Common myeloid progenitor, CD34-positive (primary cell): ENCODE measurements around the gene ALK.

Experiments used
- CTCF ChIA-PET: fragments of 350-600 bp; sonication (Branson Sonifier 250); formaldehyde crosslinking; loops from one replicate; lab custom pipeline; 2021; ENCODE audit warnings: antibody characterized with exemption; lab: Charles Lee
- POLR2A ChIA-PET: fragments of 350-600 bp; sonication (Branson Sonifier 250); formaldehyde crosslinking; loops from one replicate; lab custom pipeline; 2021; ENCODE audit warnings: antibody characterized with exemption; lab: Charles Lee
- DNase-seq, 3 donors: peaks; one replicate each; pipeline versions ENCODE4 v3.0.0 to v3.0.0-alpha.2; 2013
- H3K27ac ChIP-seq, 2 experiments: 1 replicate in 1 of 2; 2 replicates in 1 of 2; pipeline ENCODE4 v1.7.0; 2013; ENCODE audit warnings: inconsistent platforms in 2 of 2, low read length in 2 of 2, mild to moderate bottlenecking in 2 of 2, low read depth in 1 of 2, moderate library complexity in 1 of 2; ENCODE audit not compliant: severe bottlenecking in 2 of 2, insufficient read depth in 1 of 2, poor library complexity in 1 of 2
- H3K27me3 ChIP-seq, 5 experiments: replicated peaks in 2 of 5; 1 replicate in 3 of 5; 2 replicates in 2 of 5; pipeline versions ENCODE4 v1.6.1 to v1.7.0; 2013; ENCODE audit warnings: low read length in 4 of 5, mild to moderate bottlenecking in 2 of 5, moderate library complexity in 2 of 5, inconsistent platforms in 1 of 5; ENCODE audit not compliant: insufficient read depth in 5 of 5, control insufficient read depth in 4 of 5
- H3K36me3 ChIP-seq, 4 experiments: 1 replicate in 2 of 4; 2 replicates in 2 of 4; pipeline versions ENCODE4 v1.6.1 to v1.7.0; 2013; ENCODE audit warnings: low read length in 3 of 4, control low read depth in 1 of 4, mild to moderate bottlenecking in 1 of 4; ENCODE audit not compliant: control insufficient read depth in 4 of 4, insufficient read depth in 4 of 4
- H3K4me1 ChIP-seq, 4 experiments: 1 replicate in 3 of 4; 2 replicates in 1 of 4; pipeline versions ENCODE4 v1.6.1 to v1.7.1; 2013; ENCODE audit warnings: low read length in 3 of 4, mild to moderate bottlenecking in 3 of 4, control low read depth in 1 of 4, inconsistent platforms in 1 of 4, moderate library complexity in 1 of 4; ENCODE audit not compliant: control insufficient read depth in 4 of 4, insufficient read depth in 4 of 4; ENCODE audit errors: control extremely low read depth in 1 of 4
- H3K4me3 ChIP-seq, 7 experiments: 1 replicate in 4 of 7; 2 replicates in 3 of 7; pipeline versions ENCODE4 v1.5.1 to v1.7.0; 2013; ENCODE audit warnings: mild to moderate bottlenecking in 7 of 7, low read length in 6 of 7, moderate library complexity in 6 of 7, inconsistent platforms in 2 of 7, low read depth in 2 of 7, control low read depth in 1 of 7; ENCODE audit not compliant: insufficient read depth in 4 of 7, control insufficient read depth in 1 of 7; ENCODE audit errors: extremely low read depth in 1 of 7
- H3K9me3 ChIP-seq, 5 experiments: 1 replicate in 4 of 5; 2 replicates in 1 of 5; pipeline versions ENCODE4 v1.6.1 to v1.7.1; 2013; ENCODE audit warnings: low read length in 4 of 5, mild to moderate bottlenecking in 2 of 5, inconsistent platforms in 1 of 5, low read depth in 1 of 5, moderate library complexity in 1 of 5; ENCODE audit not compliant: control insufficient read depth in 4 of 5, insufficient read depth in 2 of 5; ENCODE audit errors: control extremely low read depth in 1 of 5
- WGBS: methylation state at CpG from one replicate; pipeline ENCODE4 v1.1.5; 2013; ENCODE audit not compliant: insufficient coverage; 5-methylcytosine and 5-hydroxymethylcytosine counted together

ALK gene

GRCh38 chr2:29307519-29307918, 613.9 kb downstream of the ALK start:
- POLR2A ChIA-PET = no interaction called here
- peak in 2 of 3 donors; percentile 49 to 61 for DNase-seq
- Histone ChIP-seq H3K27me3 (peaks cover 0 to 1% (median 0%) of the 10 kb centered on the region in 5 experiments), H3K4me1 (peaks cover 2 to 13% (median 8%) of the 10 kb centered on the region in 4 experiments), H3K4me3 (no peak overlapping the region), H3K36me3 (no peaks in the 10 kb centered on the region), H3K9me3 (no peaks in the 10 kb centered on the region), H3K27ac (no peak overlapping the region)
- CTCF ChIA-PET = interaction anchor here (0.8 to 4.7 kb wide), 5 partner anchors 13 to 221 kb away, joined by 3 to 20 read pairs (median 3); no protein-coding TSS in a partner anchor
- WGBS = 8% methylated on average over 2 of the region's 2 CpGs

- DNase-seq = no peak
- no peaks in the 10 kb centered on the region for H3K36me3 ChIP-seq
- H3K4me3 ChIP-seq = no peak overlapping the region
- no peak overlapping the region for H3K27ac ChIP-seq
- 100% methylated on average over 5 of the region's 6 CpGs for WGBS
- H3K4me1 ChIP-seq = peaks cover 0 to 10% (median 4%) of the 10 kb centered on the region in 4 experiments
- ChIA-PET POLR2A (no interaction called here), CTCF (interaction anchor here (0.6 to 1.2 kb wide), 5 partner anchors 10 to 114 kb away, joined by 3 to 5 read pairs (median 3); no protein-coding TSS in a partner anchor)
- no peaks in the 10 kb centered on the region for H3K9me3 ChIP-seq
- H3K27me3 ChIP-seq = peaks cover 0 to 1% (median 0%) of the 10 kb centered on the region in 5 experiments
Observed at GRCh38 chr2:29305762-29306161, 615.6 kb downstream of the ALK start.

- no peaks in the 10 kb centered on the region for H3K36me3 ChIP-seq
- CTCF ChIA-PET = interaction anchor here (0.6 kb wide), 2 partner anchors 14 to 960 kb away, joined by 3 to 4 read pairs; no protein-coding TSS in a partner anchor
- WGBS = 78% methylated on average over 4 of the region's 4 CpGs
Observed at GRCh38 chr2:29304399-29305060, 616.9 kb downstream of the ALK start.

DNA sequence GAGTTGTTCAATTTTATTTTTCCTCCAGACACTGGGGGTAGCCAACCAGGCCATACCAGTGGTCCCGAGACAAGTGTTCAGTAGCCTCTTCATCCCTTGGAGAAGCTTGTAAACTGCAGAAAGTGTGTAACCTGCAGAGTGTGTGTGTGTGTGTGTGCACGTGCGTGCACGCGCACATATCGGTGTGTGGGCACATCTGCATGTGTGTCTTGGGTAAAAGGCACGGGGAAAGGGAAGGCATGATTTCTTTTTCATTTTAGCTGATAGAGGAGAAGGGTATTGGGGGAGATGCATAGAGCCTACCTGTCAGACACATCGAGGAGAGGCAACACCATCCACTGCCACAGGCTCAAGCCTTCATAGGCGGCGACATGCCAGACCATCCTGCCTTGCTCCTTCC, 624.8 kb downstream of the ALK start:
- peaks cover 0 to 3% (median 2%) of the 10 kb centered on the region in 5 experiments for H3K27me3 ChIP-seq
- no peaks in the 10 kb centered on the region for H3K9me3 ChIP-seq

More at GRCh38 chr2:29304399-29305060, 616.9 kb downstream of the ALK start:
- no peak overlapping the region for H3K4me3 ChIP-seq
- no peak overlapping the region for H3K27ac ChIP-seq
- H3K9me3 ChIP-seq = no peaks in the 10 kb centered on the region
- POLR2A ChIA-PET = no interaction called here
- H3K27me3 ChIP-seq = peaks cover 0 to 1% (median 0%) of the 10 kb centered on the region in 5 experiments
- H3K4me1 ChIP-seq = peaks cover 0 to 10% (median 4%) of the 10 kb centered on the region in 4 experiments
- no peak for DNase-seq

GRCh38 chr2:29295845-29296244, 625.5 kb downstream of the ALK start:
- CTCF ChIA-PET = interaction anchor here (1.2 to 3.2 kb wide), 7 partner anchors 10 to 552 kb away, joined by 3 to 20 read pairs (median 5); no protein-coding TSS in a partner anchor
- Histone ChIP-seq H3K27me3 (peaks cover 0 to 3% (median 3%) of the 10 kb centered on the region in 5 experiments), H3K4me1 (no peaks in the 10 kb centered on the region), H3K36me3 (no peaks in the 10 kb centered on the region), H3K27ac (no peak overlapping the region), H3K9me3 (no peaks in the 10 kb centered on the region), H3K4me3 (no peak overlapping the region)
- 51% methylated on average over 4 of the region's 4 CpGs for WGBS
- peak; percentile 44 to 70 (median 58) for DNase-seq
- POLR2A ChIA-PET = no interaction called here

More for the DNA sequence above, 624.8 kb downstream of the ALK start:
- ChIA-PET CTCF (interaction anchor here (1.0 to 3.2 kb wide), 5 partner anchors 9 to 550 kb away, joined by 3 to 20 read pairs (median 5); no protein-coding TSS in a partner anchor), POLR2A (no interaction called here)
- WGBS = 94% methylated on average over 3 of the region's 10 CpGs
- H3K4me1 ChIP-seq = no peaks in the 10 kb centered on the region
- no peak for DNase-seq
- no peak overlapping the region for H3K27ac ChIP-seq
- H3K4me3 ChIP-seq = no peak overlapping the region
- H3K36me3 ChIP-seq = no peaks in the 10 kb centered on the region

DNA sequence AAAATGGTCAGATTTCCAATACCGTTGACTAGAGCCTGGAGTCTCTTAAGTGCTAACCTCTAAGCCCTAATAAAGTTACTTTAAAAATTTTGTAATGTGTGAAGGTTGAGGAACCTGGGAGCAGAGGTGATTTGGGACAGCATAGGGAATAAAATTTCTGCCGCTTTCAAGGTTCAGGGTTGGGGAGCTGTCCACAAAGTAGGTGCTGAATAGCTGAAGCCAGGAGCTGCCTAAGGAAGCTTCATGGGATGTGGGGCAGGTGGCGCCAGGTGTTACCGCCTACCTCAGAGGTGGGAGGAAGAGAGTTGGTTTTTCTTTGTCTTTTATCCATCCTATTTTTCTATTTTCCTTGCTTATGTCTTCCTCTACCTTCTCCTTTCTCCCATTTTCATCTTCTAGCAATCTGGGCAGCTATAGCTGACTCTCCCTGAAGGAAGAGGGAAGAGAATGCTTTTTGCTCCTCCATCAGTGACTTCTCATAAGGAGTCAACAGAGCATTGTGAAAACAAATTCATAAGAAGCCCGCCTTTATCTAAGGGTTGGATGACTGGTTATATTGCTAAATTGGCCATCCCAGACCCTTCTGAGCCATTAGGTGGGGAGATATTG, 627.5 kb downstream of the ALK start:
- CTCF ChIA-PET = interaction anchor here (1.1 to 3.2 kb wide), 3 partner anchors 12 to 21 kb away, joined by 3 to 20 read pairs (median 4); no protein-coding TSS in a partner anchor

More for the DNA sequence above, 627.5 kb downstream of the ALK start:
- DNase-seq = peak in 2 of 3 donors; percentile 60 to 66
- Histone ChIP-seq H3K27ac (no peak overlapping the region), H3K9me3 (no peaks in the 10 kb centered on the region), H3K4me1 (no peaks in the 10 kb centered on the region), H3K27me3 (peaks cover 0 to 11% (median 3%) of the 10 kb centered on the region in 5 experiments), H3K4me3 (no peak overlapping the region), H3K36me3 (no peaks in the 10 kb centered on the region)
- 30% methylated on average over 2 of the region's 5 CpGs for WGBS
- POLR2A ChIA-PET = no interaction called here
